ENCODE data around the gene PCDH9. TPM values are rescaled to one million over a fixed set of nuclear protein-coding genes. Genes with fewer than 3 reads are reported as not detected.

The PCDH9 gene
- total RNA-seq, 1 donor from 2014 or later = 14.7 TPM

DNA sequence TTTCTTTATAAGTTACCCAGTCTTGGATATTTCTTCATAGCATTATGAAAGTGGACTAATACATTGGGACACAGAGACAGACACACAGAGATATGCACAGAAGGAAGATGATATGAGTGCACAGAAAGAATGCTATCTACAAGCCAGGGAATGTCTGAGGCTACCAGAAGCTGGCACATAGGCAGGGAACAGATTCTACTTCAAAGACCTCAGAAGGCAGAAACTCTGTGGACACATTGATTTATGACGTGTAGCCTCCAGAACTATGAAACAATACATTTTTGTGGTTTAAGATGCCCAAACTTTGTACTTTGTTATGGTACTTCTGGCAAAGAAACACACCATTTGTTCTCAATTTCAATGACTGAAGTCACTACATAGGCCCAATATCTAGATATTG, 556.7 kb downstream of the PCDH9 start:
- H3K4me1 ChIP-seq = no peaks in the 10 kb centered on the region
- no peak overlapping the region for H3K27ac ChIP-seq (replicated peaks)
- no peak for DNase-seq
- H3K36me3 ChIP-seq = no peaks in the 10 kb centered on the region
- TF ChIP-seq CTCF (IDR thresholded peaks at IDR 0.05; ENCODE audit: borderline replicate concordance) = no peak
- peaks cover 15% of the 10 kb centered on the region for H3K9me3 ChIP-seq (replicated peaks)
- H3K27me3 ChIP-seq (ENCODE audit: low read depth) = no peaks in the 10 kb centered on the region
- no peak overlapping the region for H3K4me3 ChIP-seq
- intact Hi-C loops (cut with micrococcal nuclease) = no loop called here

GRCh38 chr13:66665991-66666390, 564.1 kb downstream of the PCDH9 start:
- no peaks in the 10 kb centered on the region for H3K4me1 ChIP-seq
- H3K9me3 ChIP-seq (replicated peaks) = no peaks in the 10 kb centered on the region
- peak; percentile 13 for DNase-seq
- H3K27me3 ChIP-seq (ENCODE audit: low read depth) = no peaks in the 10 kb centered on the region
- intact Hi-C loops (cut with micrococcal nuclease) = no loop called here
- H3K4me3 ChIP-seq = no peak overlapping the region
- H3K27ac ChIP-seq (replicated peaks) = no peak overlapping the region
- H3K36me3 ChIP-seq = no peaks in the 10 kb centered on the region
- TF ChIP-seq CTCF (IDR thresholded peaks at IDR 0.05; ENCODE audit: borderline replicate concordance) = no peak

DNA sequence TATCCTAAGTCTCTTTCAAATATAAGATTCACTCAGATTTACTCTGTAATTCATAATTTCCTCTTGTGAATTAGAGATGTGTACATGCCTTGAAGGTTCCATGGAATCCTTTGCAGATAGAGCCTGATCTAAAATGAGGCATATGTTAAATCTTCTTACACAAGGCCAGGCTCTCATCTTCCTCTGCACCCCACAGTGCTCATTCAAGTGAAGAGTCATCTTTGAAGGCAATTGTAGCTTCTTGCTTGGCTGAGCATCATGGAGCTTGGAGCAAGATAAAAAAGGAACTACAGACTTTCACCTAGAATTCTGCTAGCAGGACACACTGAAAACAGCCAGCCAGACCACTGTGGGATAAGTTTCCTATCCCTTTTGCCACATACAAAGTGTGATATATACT, 566.4 kb downstream of the PCDH9 start:
- no peaks in the 10 kb centered on the region for H3K9me3 ChIP-seq (replicated peaks)
- TF ChIP-seq CTCF (IDR thresholded peaks at IDR 0.05; ENCODE audit: borderline replicate concordance) = no peak
- H3K4me3 ChIP-seq = no peak overlapping the region
- H3K36me3 ChIP-seq = no peaks in the 10 kb centered on the region
- intact Hi-C loops (cut with micrococcal nuclease) = no loop called here
- peaks cover 11% of the 10 kb centered on the region for H3K4me1 ChIP-seq
- no peak for DNase-seq
- H3K27ac ChIP-seq (replicated peaks) = no peak overlapping the region
- no peaks in the 10 kb centered on the region for H3K27me3 ChIP-seq (ENCODE audit: low read depth)

GRCh38 chr13:66663206-66663605, 566.9 kb downstream of the PCDH9 start:
- Histone ChIP-seq H3K27ac (replicated peaks) (no peak overlapping the region), H3K9me3 (replicated peaks) (no peaks in the 10 kb centered on the region)
- no peak for TF ChIP-seq CTCF (IDR thresholded peaks at IDR 0.05; ENCODE audit: borderline replicate concordance)

DNA sequence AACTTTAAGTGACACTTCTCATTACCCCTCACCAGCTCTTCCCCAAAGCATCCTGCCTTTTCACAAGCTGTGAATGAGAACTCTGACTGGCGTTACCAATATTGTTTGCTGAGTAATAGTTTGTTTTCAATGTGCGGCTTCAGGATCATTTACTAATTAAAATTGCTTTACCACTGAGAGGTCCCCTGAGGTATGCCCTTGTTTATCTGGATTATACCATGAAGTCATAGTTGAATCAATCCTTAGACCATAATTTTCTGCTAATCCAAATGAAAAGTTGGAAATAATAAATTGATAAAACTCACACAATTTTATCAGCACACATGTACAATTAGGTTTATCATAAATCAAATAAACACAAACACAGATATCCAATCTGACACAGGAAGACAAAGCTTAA, 568.8 kb downstream of the PCDH9 start:
- no peaks in the 10 kb centered on the region for H3K27me3 ChIP-seq (ENCODE audit: low read depth)
- H3K4me1 ChIP-seq = peaks cover 25% of the 10 kb centered on the region
- H3K36me3 ChIP-seq = no peaks in the 10 kb centered on the region
- no peaks in the 10 kb centered on the region for H3K9me3 ChIP-seq (replicated peaks)
- no peak for DNase-seq
- H3K4me3 ChIP-seq = no peak overlapping the region
- intact Hi-C loops (cut with micrococcal nuclease) = no loop called here
- H3K27ac ChIP-seq (replicated peaks) = no peak overlapping the region
- no peak for TF ChIP-seq CTCF (IDR thresholded peaks at IDR 0.05; ENCODE audit: borderline replicate concordance)

More at GRCh38 chr13:66663206-66663605, 566.9 kb downstream of the PCDH9 start:
- intact Hi-C loops (cut with micrococcal nuclease) = no loop called here
- H3K27me3 ChIP-seq (ENCODE audit: low read depth) = no peaks in the 10 kb centered on the region
- H3K36me3 ChIP-seq = no peaks in the 10 kb centered on the region
- peaks cover 11% of the 10 kb centered on the region for H3K4me1 ChIP-seq
- no peak for DNase-seq
- H3K4me3 ChIP-seq = no peak overlapping the region

DNA sequence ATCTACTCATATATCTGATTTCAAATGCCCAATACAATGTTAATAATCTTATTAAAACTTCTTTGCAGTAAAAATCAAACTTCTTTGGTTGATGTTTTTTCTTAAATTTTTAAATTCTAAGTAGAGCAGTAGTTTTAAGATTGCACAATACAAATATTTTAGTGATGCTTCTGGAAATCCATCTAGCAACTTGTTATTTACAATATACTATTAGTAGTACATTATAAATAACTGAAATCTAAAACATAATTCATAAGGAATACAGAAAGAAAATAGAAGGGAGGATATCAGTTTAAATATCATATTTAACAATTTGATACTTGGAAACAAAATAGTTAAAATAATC, 569.7 kb downstream of the PCDH9 start:
- no peak for DNase-seq
- intact Hi-C loops (cut with micrococcal nuclease) = no loop called here

More for the DNA sequence above, 569.7 kb downstream of the PCDH9 start:
- Histone ChIP-seq H3K4me3 (no peak overlapping the region), H3K27ac (replicated peaks) (no peak overlapping the region), H3K9me3 (replicated peaks) (no peaks in the 10 kb centered on the region), H3K4me1 (peaks cover 28% of the 10 kb centered on the region), H3K36me3 (no peaks in the 10 kb centered on the region), H3K27me3 (ENCODE audit: low read depth) (no peaks in the 10 kb centered on the region)
- no peak for TF ChIP-seq CTCF (IDR thresholded peaks at IDR 0.05; ENCODE audit: borderline replicate concordance)
